IMR-90 (cell line): Measurements from ENCODE around the gene MRPL9. TPM values are rescaled to one million over a fixed set of nuclear protein-coding genes. Genes with fewer than 3 reads are reported as not detected.

Source experiments
- ATAC-seq: fragments of 200-7000 bp; cut with Tn5 transposase; 2 replicates; pipeline ENCODE4 v1.9.1; 2020; ENCODE audit warnings: low read depth, mild to moderate bottlenecking, moderate library complexity
- BruUV-seq: library from RNA; stranded (reverse); fragments of 400-500 nt; replicated peaks from 2 replicates; lab custom pipeline; 2021; lab: Mats Ljungman, UMichigan
- CTCF ChIA-PET: fragments of 300-600 bp; formaldehyde crosslinking; extraction: SDS; loops from one replicate; lab custom pipeline; 2021; ENCODE audit warnings: antibody characterized with exemption; lab: Yijun Ruan, JAX
- POLR2A ChIA-PET: fragments of 300-600 bp; sonication (Branson Sonifier 250); formaldehyde crosslinking; loops from one replicate; lab custom pipeline; 2022; ENCODE audit warnings: antibody characterized with exemption; ENCODE audit not compliant: unreplicated experiment; lab: Charles Lee
- DNase-seq: peaks from one replicate; pipeline ENCODE4 v3.0.0; 2013
- H2AFZ ChIP-seq: replicated peaks from 2 replicates; pipeline ENCODE3; 2013; ENCODE audit warnings: low read length, mild to moderate bottlenecking; ENCODE audit not compliant: poor library complexity
- H2AK5ac ChIP-seq: 2 replicates; pipeline ENCODE4 v1.6.1; 2013; ENCODE audit warnings: low read depth, low read length, inconsistent platforms
- H2AK9ac ChIP-seq: replicated peaks from 2 replicates; pipeline ENCODE3; 2013; ENCODE audit warnings: mild to moderate bottlenecking, low read depth, low read length, moderate library complexity; ENCODE audit not compliant: poor library complexity
- H2BK120ac ChIP-seq: 2 replicates; pipeline ENCODE4 v1.6.1; 2013; ENCODE audit warnings: low read depth, low read length, inconsistent platforms
- H2BK15ac ChIP-seq: 3 replicates; pipeline ENCODE4 v1.6.1; 2013; ENCODE audit warnings: low read depth, low read length, inconsistent platforms
- H2BK20ac ChIP-seq: 2 replicates; pipeline ENCODE4 v1.6.1; 2013; ENCODE audit warnings: low read depth, mild to moderate bottlenecking, inconsistent platforms, low read length, moderate library complexity
- H2BK5ac ChIP-seq: 2 replicates; pipeline ENCODE4 v1.6.1; 2013; ENCODE audit warnings: mild to moderate bottlenecking, low read depth, low read length, inconsistent platforms; ENCODE audit not compliant: poor library complexity, severe bottlenecking
- H3K14ac ChIP-seq: replicated peaks from 2 replicates; pipeline ENCODE4 v1.6.1; 2013; ENCODE audit warnings: low read depth, low read length, inconsistent platforms
- H3K18ac ChIP-seq: 2 replicates; pipeline ENCODE4 v1.6.1; 2013; ENCODE audit warnings: low read depth, low read length, control low read depth
- H3K23ac ChIP-seq: 2 replicates; pipeline ENCODE4 v1.6.1; 2013; ENCODE audit warnings: low read depth, low read length, inconsistent platforms
- H3K27ac ChIP-seq: 2 replicates; pipeline ENCODE4 v1.5.1; 2013; ENCODE audit warnings: mild to moderate bottlenecking, control low read depth, low read length; ENCODE audit not compliant: insufficient read depth
- H3K27me3 ChIP-seq: 2 replicates; pipeline ENCODE4 v1.6.1; 2013; ENCODE audit warnings: low read length; ENCODE audit not compliant: control insufficient read depth, insufficient read depth
- H3K36me3 ChIP-seq: 2 replicates; pipeline ENCODE4 v1.6.1; 2013; ENCODE audit warnings: low read length, mixed read lengths; ENCODE audit not compliant: control insufficient read depth, insufficient read depth
- H3K4ac ChIP-seq: 2 replicates; pipeline ENCODE4 v1.6.1; 2013; ENCODE audit warnings: low read depth, low read length, inconsistent platforms
- H3K4me1 ChIP-seq: 2 replicates; pipeline ENCODE4 v1.6.1; 2013; ENCODE audit warnings: low read length, mixed read lengths; ENCODE audit not compliant: control insufficient read depth, insufficient read depth
- H3K4me2 ChIP-seq: 2 replicates; pipeline ENCODE4 v1.6.1; 2013; ENCODE audit warnings: low read depth, mild to moderate bottlenecking, control low read depth, low read length, moderate library complexity
- H3K4me3 ChIP-seq: 2 replicates; pipeline ENCODE4 v1.5.1; 2013; ENCODE audit warnings: low read depth, mild to moderate bottlenecking, control low read depth, low read length, moderate library complexity; ENCODE audit not compliant: insufficient read depth
- H3K56ac ChIP-seq: 2 replicates; pipeline ENCODE4 v1.6.1; 2013; ENCODE audit warnings: low read length, inconsistent platforms; ENCODE audit not compliant: insufficient read depth; ENCODE audit errors: extremely low read depth
- H3K79me1 ChIP-seq, 2 experiments: 2 replicates each; pipeline ENCODE4 v1.6.1; 2013; ENCODE audit warnings: low read length in 2 of 2, inconsistent platforms in 1 of 2, low read depth in 1 of 2
- H3K9ac ChIP-seq: 2 replicates; pipeline ENCODE4 v1.6.1; 2013; ENCODE audit warnings: low read depth, low read length, control low read depth
- H3K9me1 ChIP-seq: 2 replicates; pipeline ENCODE4 v1.6.1; 2013; ENCODE audit warnings: low read length, inconsistent platforms; ENCODE audit not compliant: insufficient read depth
- H3K9me3 ChIP-seq: 2 replicates; pipeline ENCODE4 v1.6.1; 2013; ENCODE audit warnings: low read length; ENCODE audit not compliant: control insufficient read depth, insufficient read depth
- H4K20me1 ChIP-seq: 2 replicates; pipeline ENCODE4 v1.6.1; 2013; ENCODE audit warnings: low read length, inconsistent platforms; ENCODE audit not compliant: insufficient read depth
- H4K5ac ChIP-seq: 2 replicates; pipeline ENCODE4 v1.6.1; 2013; ENCODE audit warnings: mild to moderate bottlenecking, low read depth, low read length, control low read depth
- H4K8ac ChIP-seq, 2 experiments: 2 replicates each; pipeline ENCODE4 v1.6.1; 2013; ENCODE audit warnings: low read depth in 2 of 2, low read length in 2 of 2, control low read depth in 1 of 2, inconsistent platforms in 1 of 2
- H4K91ac ChIP-seq: 2 replicates; pipeline ENCODE4 v1.6.1; 2013; ENCODE audit warnings: low read depth, low read length, inconsistent platforms; ENCODE audit not compliant: insufficient read depth
- NFE2L2 ChIP-seq: fragments of 150-350 bp; IDR thresholded peaks from 2 replicates; pipeline ENCODE4 v1.6.1; 2016; ENCODE audit warnings: low read depth, mild to moderate bottlenecking, low read length
- WGBS, 2 experiments: methylation state at CpG; one replicate each; pipeline versions ENCODE4 v1.1.5 to v1.1.7; 2013; ENCODE audit warnings: missing lambda C conversion rate in 2 of 2; ENCODE audit not compliant: insufficient read length in 1 of 2; ENCODE audit errors: extremely low coverage in 2 of 2; 5-methylcytosine and 5-hydroxymethylcytosine counted together
- dilution Hi-C: fragments of 300-500 bp; cut with HindIII; formaldehyde crosslinking; loops from one replicate; pipeline ENCODE4 v1.14.3; 2018; ENCODE audit warnings: low sequenced_read_pairs; ENCODE audit not compliant: unreplicated experiment
- in situ Hi-C: fragments of 300-500 bp; cut with MboI; formaldehyde crosslinking; loops from 3 replicates; pipeline ENCODE4 v1.14.3; 2019; ENCODE audit warnings: low sequenced_read_pairs, inconsistent platforms, mixed read lengths
- intact Hi-C: fragments of 100-400 bp; cut with micrococcal nuclease; formaldehyde crosslinking; loops from 2 replicates; pipeline ENCODE4 v1.10.0; 2022
- polyA plus RNA-seq, 3 experiments: library from polyadenylated mRNA; depleted of rRNA; stranded (reverse); fragments of >200 nt; gene quantifications; 2 replicates each; pipeline ENCODE4 v1.2.3, GENCODE V29; 2012; ENCODE audit warnings: low replicate concordance in 1 of 3
- total RNA-seq: library from RNA; depleted of rRNA; stranded (reverse); fragments of >200 nt; gene quantifications from 2 replicates; pipeline ENCODE4 v1.2.3, GENCODE V29; 2012

The MRPL9 gene
- total and polyA plus RNA-seq, 2 of the 4 experiments (the other 2 are of a cell fraction): 65.4 to 87.5 TPM

GRCh38 chr1:151713874-151714273, 49.4 kb downstream of the MRPL9 start:
- Histone ChIP-seq H3K9me1 (no peaks in the 10 kb centered on the region), H3K23ac (no peak overlapping the region), H3K56ac (no peak overlapping the region), H2AK5ac (no peak overlapping the region), H2BK5ac (no peak overlapping the region), H4K8ac (no peak overlapping the region), H3K4ac (no peak overlapping the region), H3K27me3 (peaks cover 81% of the 10 kb centered on the region), H3K9me3 (no peaks in the 10 kb centered on the region), H3K4me3 (no peak overlapping the region), H3K4me1 (no peaks in the 10 kb centered on the region), H2AFZ (peak overlapping the region; percentile 32), H3K18ac (no peak overlapping the region), H3K9ac (no peak overlapping the region), H3K36me3 (no peaks in the 10 kb centered on the region), H4K20me1 (no peaks in the 10 kb centered on the region; the same call in 1 of the 2 replicates), H4K91ac (no peak overlapping the region), H2AK9ac (no peak overlapping the region), H3K14ac (no peak overlapping the region), H2BK15ac (no peak overlapping the region), H4K5ac (no peak overlapping the region), H3K79me1 (no peaks in the 10 kb centered on the region), H3K27ac (no peak overlapping the region), H2BK120ac (no peak overlapping the region), H2BK20ac (no peak overlapping the region), H3K4me2 (no peak overlapping the region)
- intact Hi-C loops: no loop called here
- in situ Hi-C loops: no loop called here
- no peak for TF ChIP-seq NFE2L2
- dilution Hi-C loops: no loop called here
- POLR2A ChIA-PET: no interaction called here
- WGBS, 2 experiments: no CpG with 5 or more reads among the region's 2 CpGs
- no peak for DNase-seq
- CTCF ChIA-PET: no interaction called here
- no TSS peak for BruUV-seq
- no peak for ATAC-seq
